ENCODE results near the gene TPRA1. TPM values are rescaled to one million over a fixed set of nuclear protein-coding genes. Genes with fewer than 3 reads are reported as not detected.

TPRA1 gene
- total RNA-seq, 1 donor from 2014 or later: 11.8 TPM

- H3K4me3 Mint-ChIP-seq: no peak overlapping the region
- H4K20me1 ChIP-seq (ENCODE audit: low read depth): peaks cover 71% of the 10 kb centered on the region
- no peak overlapping the region for H3K4me3 ChIP-seq
- H3K27me3 ChIP-seq: no peaks in the 10 kb centered on the region
- H3F3A ChIP-seq (ENCODE audit: low read depth): no peaks in the 10 kb centered on the region
- DNase-seq (ENCODE audit: low spot score): no peak
- H3K27me3 Mint-ChIP-seq (ENCODE audit: insufficient read depth, low read depth): peaks cover 4% of the 10 kb centered on the region
- H2AFZ ChIP-seq (replicated peaks): no peak overlapping the region
- peaks cover 51% of the 10 kb centered on the region for H3K36me3 Mint-ChIP-seq
- H3K27ac Mint-ChIP-seq: no peak overlapping the region
- peaks cover 24% of the 10 kb centered on the region for H3K4me1 Mint-ChIP-seq
- peaks cover 19% of the 10 kb centered on the region for H3K4me1 ChIP-seq
- H3K36me3 ChIP-seq: peaks cover 8% of the 10 kb centered on the region
- TF ChIP-seq EZH2phosphoT487 (IDR thresholded peaks at IDR 0.05) (no peak), EZH2 (IDR thresholded peaks at IDR 0.05) (no peak), CTCF (IDR thresholded peaks at IDR 0.05) (no peak)
- no peaks in the 10 kb centered on the region for H3K9me3 Mint-ChIP-seq
- H3K9me3 ChIP-seq (ENCODE audit: low read depth): no peaks in the 10 kb centered on the region
- H3K4me2 ChIP-seq: no peak overlapping the region
- H3K27ac ChIP-seq: no peak overlapping the region
- H3K79me2 ChIP-seq (ENCODE audit: low read depth): peaks cover 60% of the 10 kb centered on the region
- H3K9ac ChIP-seq: no peak overlapping the region
Measured at GRCh38 chr3:127604546-127605165, 14.1 kb upstream of the TPRA1 start.

DNA sequence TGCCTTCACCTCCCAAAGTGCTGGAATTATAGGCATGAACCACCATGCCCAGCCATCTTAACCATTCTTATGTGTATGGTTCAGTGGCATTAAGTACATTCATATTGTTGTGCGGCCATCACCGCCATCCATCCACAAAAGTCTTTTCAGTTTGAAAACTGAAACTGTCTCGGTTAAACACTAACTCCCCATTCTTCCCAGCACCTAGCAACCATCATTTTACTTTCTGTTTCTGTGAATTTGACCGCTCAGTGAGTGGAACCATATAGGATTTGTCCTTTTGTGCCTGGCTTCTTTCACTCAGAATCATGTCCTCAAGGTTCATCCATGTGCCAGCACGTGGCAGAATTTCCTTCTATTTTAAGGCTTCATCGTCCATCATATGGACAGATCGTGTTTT is 13.5 kb upstream of the TPRA1 start:
- H3K27ac Mint-ChIP-seq: no peak overlapping the region
- DNase-seq (ENCODE audit: low spot score): no peak
- no peak overlapping the region for H3K4me3 Mint-ChIP-seq
- H3K79me2 ChIP-seq (ENCODE audit: low read depth): peaks cover 62% of the 10 kb centered on the region
- peaks cover 52% of the 10 kb centered on the region for H3K36me3 Mint-ChIP-seq
- no peak overlapping the region for H3K4me2 ChIP-seq
- no peaks in the 10 kb centered on the region for H3K9me3 ChIP-seq (ENCODE audit: low read depth)
- H2AFZ ChIP-seq (replicated peaks): no peak overlapping the region
- no peaks in the 10 kb centered on the region for H3K27me3 ChIP-seq
- TF ChIP-seq CTCF (IDR thresholded peaks at IDR 0.05): no peak
- no peak for TF ChIP-seq EZH2phosphoT487 (IDR thresholded peaks at IDR 0.05)
- TF ChIP-seq EZH2 (IDR thresholded peaks at IDR 0.05): no peak
- H3F3A ChIP-seq (ENCODE audit: low read depth): no peaks in the 10 kb centered on the region
- peaks cover 30% of the 10 kb centered on the region for H3K4me1 Mint-ChIP-seq
- no peak overlapping the region for H3K27ac ChIP-seq
- peaks cover 8% of the 10 kb centered on the region for H3K36me3 ChIP-seq
- H4K20me1 ChIP-seq (ENCODE audit: low read depth): peaks cover 67% of the 10 kb centered on the region
- no peaks in the 10 kb centered on the region for H3K9me3 Mint-ChIP-seq
- H3K9ac ChIP-seq: no peak overlapping the region
- no peak overlapping the region for H3K4me3 ChIP-seq
- H3K4me1 ChIP-seq: peaks cover 25% of the 10 kb centered on the region
- H3K27me3 Mint-ChIP-seq (ENCODE audit: insufficient read depth, low read depth): peaks cover 4% of the 10 kb centered on the region

DNA sequence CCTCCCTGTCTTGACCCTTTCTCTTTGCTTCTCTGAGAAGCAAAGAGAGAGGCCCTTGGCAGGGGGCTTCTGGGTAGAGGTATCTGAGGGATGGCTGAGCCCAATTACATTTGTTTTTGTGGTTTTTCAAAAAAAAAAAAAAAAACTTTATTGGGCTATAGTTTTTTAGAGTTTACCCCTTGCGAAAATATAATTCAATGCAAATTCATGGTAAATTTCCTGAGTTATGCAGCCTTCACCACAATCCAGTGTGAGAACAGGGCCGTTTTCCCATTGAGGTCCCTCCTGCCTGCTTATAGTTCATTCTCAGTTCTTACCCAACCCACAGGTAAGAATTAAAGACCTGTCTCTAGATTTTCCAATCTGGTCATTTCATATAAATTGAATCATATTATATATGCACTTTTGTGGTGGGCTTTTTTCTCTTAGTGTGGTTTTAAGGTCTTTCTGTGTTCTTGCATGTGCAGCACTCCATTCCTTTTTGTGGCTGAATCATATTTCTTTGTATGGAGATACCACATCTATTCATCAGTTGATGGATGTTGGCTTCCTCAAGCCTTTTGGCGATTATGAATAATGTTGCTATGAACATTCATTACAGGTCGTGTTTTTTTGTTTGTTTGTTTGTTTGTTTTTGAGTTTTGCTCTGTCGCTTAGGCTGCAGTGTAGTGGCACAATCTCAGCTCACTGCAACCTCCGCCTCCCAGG is 10.4 kb upstream of the TPRA1 start:
- H3K4me3 Mint-ChIP-seq: peak overlapping the region; percentile 52
- TF ChIP-seq CTCF (IDR thresholded peaks at IDR 0.05): no peak
- TF ChIP-seq EZH2phosphoT487 (IDR thresholded peaks at IDR 0.05): no peak
- no peak for TF ChIP-seq EZH2 (IDR thresholded peaks at IDR 0.05)
- Histone ChIP-seq H3K4me3 (peak overlapping the region; percentile 72), H3K4me2 (peak overlapping the region; percentile 94), H3K27ac (no peak overlapping the region), H2AFZ (replicated peaks) (no peak overlapping the region), H3K27me3 (no peaks in the 10 kb centered on the region), H3K9me3 (ENCODE audit: low read depth) (no peaks in the 10 kb centered on the region), H3K79me2 (ENCODE audit: low read depth) (peaks cover 67% of the 10 kb centered on the region), H3K4me1 (peaks cover 29% of the 10 kb centered on the region), H3K36me3 (peaks cover 8% of the 10 kb centered on the region), H4K20me1 (ENCODE audit: low read depth) (peaks cover 46% of the 10 kb centered on the region), H3F3A (ENCODE audit: low read depth) (peaks cover 3% of the 10 kb centered on the region), H3K9ac (peak overlapping the region; percentile 98)
- no peaks in the 10 kb centered on the region for H3K9me3 Mint-ChIP-seq
- DNase-seq (ENCODE audit: low spot score): no peak
- H3K4me1 Mint-ChIP-seq: peaks cover 40% of the 10 kb centered on the region
- H3K36me3 Mint-ChIP-seq: peaks cover 31% of the 10 kb centered on the region
- no peak overlapping the region for H3K27ac Mint-ChIP-seq
- peaks cover 4% of the 10 kb centered on the region for H3K27me3 Mint-ChIP-seq (ENCODE audit: insufficient read depth, low read depth)

All from neural progenitor cell (in vitro differentiated cells).